ENCODE data around the gene C4orf46. TPM values are rescaled to one million over a fixed set of nuclear protein-coding genes. Genes with fewer than 3 reads are reported as not detected.

C4orf46 gene
- total RNA-seq, 4 donors from 2014 or later: 1.8 to 6.4 (median 4.8) TPM

- H3K27ac ChIP-seq: no peak overlapping the region
- H3K4me3 ChIP-seq: no peak overlapping the region
- H3K36me3 ChIP-seq: no peaks in the 10 kb centered on the region
- no peaks in the 10 kb centered on the region for H3K27me3 ChIP-seq
- no peaks in the 10 kb centered on the region for H3K4me1 ChIP-seq
- intact Hi-C loops (cut with DNase I): no loop called here
- DNase-seq: no peak
- no peak for TF ChIP-seq CTCF (IDR thresholded peaks at IDR 0.05)
- TF ChIP-seq POLR2A (IDR thresholded peaks at IDR 0.05): no peak
- H3K9me3 ChIP-seq: no peaks in the 10 kb centered on the region
- WGBS, 2 donors: 58 to 71% methylated on average over 4 of the region's 4 CpGs
Observed at GRCh38 chr4:158621729-158622128, 50.0 kb downstream of the C4orf46 start.

GRCh38 chr4:158617956-158618355, 53.7 kb downstream of the C4orf46 start:
- H3K9me3 ChIP-seq: no peaks in the 10 kb centered on the region
- intact Hi-C loops (cut with DNase I): no loop called here
- no peaks in the 10 kb centered on the region for H3K27me3 ChIP-seq
- no peak overlapping the region for H3K27ac ChIP-seq
- H3K4me1 ChIP-seq: no peaks in the 10 kb centered on the region
- no peak for TF ChIP-seq POLR2A (IDR thresholded peaks at IDR 0.05)
- TF ChIP-seq CTCF (IDR thresholded peaks at IDR 0.05): no peak
- no peak for DNase-seq
- H3K36me3 ChIP-seq: no peaks in the 10 kb centered on the region
- H3K4me3 ChIP-seq: no peak overlapping the region

Small RNAs within 50 kb of the gene (small RNA-seq; reads per million reads assigned to genes)
- 0 reads per million in 4 donors for gene RF00012

Other genes with a start within 250 kb of the C4orf46 start
- gene RXFP1, start 150.0 kb downstream of the C4orf46 start, total RNA-seq: under 1 TPM in 2 of 4 donors, not detected in 2; 0.15 to 0.19 TPM
- gene ETFDH, start 409 bp upstream of the C4orf46 start, total RNA-seq: 10 to 100 TPM; 22.0 to 66.8 (median 31.2) TPM
- 10 to 100 TPM; 14.1 to 24.8 (median 21.5) TPM for gene PPID, start 51.5 kb upstream of the C4orf46 start, total RNA-seq
- gene FNIP2, start 97.1 kb upstream of the C4orf46 start, total RNA-seq: 10 to 100 TPM in 3 of 4 donors, 1 to 10 TPM in 1; 6.0 to 28.8 (median 12.4) TPM